Testis (tissue), 2 donors: ENCODE results near the gene GPR27.

Source experiments
- CTCF ChIP-seq, 3 experiments: fragments of 450-650 bp in 2 of 3; fragments of 200-600 bp in 1 of 3; sonication (generic) in 1 of 3; IDR thresholded peaks; one replicate each; pipeline ENCODE4 v1.5.1; 2016 to 2019; ENCODE audit warnings: antibody characterized with exemption in 3 of 3, mild to moderate bottlenecking in 2 of 3, moderate library complexity in 1 of 3
- POLR2A ChIP-seq: fragments of 450-650 bp; IDR thresholded peaks from one replicate; pipeline ENCODE4 v1.6.1; 2017; ENCODE audit warnings: antibody characterized with exemption, mild to moderate bottlenecking, moderate library complexity

GRCh38 chr3:71710906-71711494, 42.7 kb upstream of the GPR27 start:
- TF ChIP-seq CTCF (IDR thresholded peaks at IDR 0.05) (peak; percentile 43 to 65 (median 56)), POLR2A (no peak)
